PC-9 (cell line): ENCODE results near the gene RTN1. TPM values are rescaled to one million over a fixed set of nuclear protein-coding genes. Genes with fewer than 3 reads are reported as not detected.

Experiments
- BruUV-seq: library from RNA; stranded (reverse); fragments of 400-500 nt; replicated peaks from 2 replicates; lab custom pipeline; 2021; lab: Mats Ljungman, UMichigan
- CTCF ChIA-PET: fragments of 300-600 bp; sonication (Branson Sonifier 250); formaldehyde crosslinking; loops from one replicate; lab custom pipeline; 2022; ENCODE audit warnings: antibody characterized with exemption; lab: Charles Lee
- POLR2A ChIA-PET: fragments of 300-600 bp; sonication (Branson Sonifier 250); formaldehyde crosslinking; loops from one replicate; lab custom pipeline; 2022; ENCODE audit warnings: antibody characterized with exemption; ENCODE audit not compliant: unreplicated experiment; lab: Charles Lee
- DNase-seq, 2 experiments: peaks; one replicate each; pipeline versions ENCODE4 v3.0.0 to v3.0.0-alpha.2; 2015 to 2022; ENCODE audit warnings: mixed read lengths in 1 of 2
- H2AFZ ChIP-seq: fragments of 200-600 bp; sonication (generic); 2 replicates; pipeline ENCODE4 v1.8.1; 2017; ENCODE audit warnings: antibody characterized with exemption
- H3F3A ChIP-seq: fragments of 200-600 bp; sonication (generic); 2 replicates; pipeline ENCODE4 v1.8.1; 2017; ENCODE audit warnings: antibody characterized with exemption, mild to moderate bottlenecking, low read depth; ENCODE audit not compliant: insufficient read depth
- H3K27ac ChIP-seq: fragments of 200-600 bp; sonication (generic); 2 replicates; pipeline ENCODE4 v1.6.1; 2016; ENCODE audit warnings: mixed run types
- H3K27me3 ChIP-seq: fragments of 200-600 bp; sonication (generic); 2 replicates; pipeline ENCODE4 v1.6.1; 2016; ENCODE audit warnings: low read depth, mixed run types; ENCODE audit not compliant: insufficient read depth
- H3K36me3 ChIP-seq: fragments of 200-600 bp; sonication (generic); 2 replicates; pipeline ENCODE4 v1.6.1; 2016; ENCODE audit warnings: low read depth, mixed run types
- H3K4me1 ChIP-seq: fragments of 200-600 bp; sonication (generic); replicated peaks from 2 replicates; pipeline ENCODE4 v1.6.1; 2016; ENCODE audit warnings: mixed run types; ENCODE audit not compliant: insufficient read depth
- H3K4me2 ChIP-seq: fragments of 200-600 bp; sonication (generic); 2 replicates; pipeline ENCODE4 v1.6.1; 2017; ENCODE audit warnings: mixed run types
- H3K4me3 ChIP-seq: fragments of 200-600 bp; sonication (generic); 2 replicates; pipeline ENCODE4 v1.6.1; 2016; ENCODE audit warnings: mixed run types
- H3K79me2 ChIP-seq: fragments of 200-600 bp; sonication (generic); 2 replicates; pipeline ENCODE4 v1.6.1; 2017; ENCODE audit warnings: low read depth, mixed run types
- H3K9me2 ChIP-seq: fragments of 200-600 bp; sonication (generic); 2 replicates; pipeline ENCODE4 v1.8.1; 2017; ENCODE audit warnings: mild to moderate bottlenecking; ENCODE audit not compliant: insufficient read depth
- H3K9me3 ChIP-seq: fragments of 200-600 bp; sonication (generic); 2 replicates; pipeline ENCODE4 v1.8.1; 2016; ENCODE audit warnings: low read depth; ENCODE audit not compliant: insufficient read depth
- H4K20me1 ChIP-seq: fragments of 200-600 bp; sonication (generic); 2 replicates; pipeline ENCODE4 v1.8.1; 2017; ENCODE audit not compliant: insufficient read depth
- CTCF ChIP-seq: fragments of 200-600 bp; sonication (generic); conservative IDR thresholded peaks from 2 replicates; pipeline ENCODE4 v1.6.1; 2017; ENCODE audit warnings: mixed run types, antibody characterized with exemption, mild to moderate bottlenecking, moderate library complexity
- EZH2 ChIP-seq: fragments of 200-600 bp; sonication (generic); IDR thresholded peaks from 2 replicates; pipeline ENCODE4 v1.8.0; 2017; ENCODE audit warnings: antibody characterized with exemption, low read depth
- intact Hi-C: fragments of 100-400 bp; cut with micrococcal nuclease; formaldehyde crosslinking; loops from one replicate; pipeline ENCODE4 v1.10.0; 2022; ENCODE audit not compliant: unreplicated experiment
- total RNA-seq: library from RNA; stranded (reverse); gene quantifications from 2 replicates; pipeline ENCODE4 v1.2.3, GENCODE V29; 2021

RTN1 gene
- total RNA-seq, 1 experiment from 2014 or later = not detected

GRCh38 chr14:59811815-59812214, 58.8 kb downstream of the RTN1 start:
- H3K27ac ChIP-seq = no peak overlapping the region
- DNase-seq = no peak
- H3K27me3 ChIP-seq = no peaks in the 10 kb centered on the region
- no peaks in the 10 kb centered on the region for H3K36me3 ChIP-seq
- no peaks in the 10 kb centered on the region for H4K20me1 ChIP-seq
- ChIA-PET POLR2A (no interaction called here), CTCF (interaction anchor here (0.6 kb wide), 1 partner anchor 640 kb away, joined by 4 read pairs; no protein-coding TSS in a partner anchor)
- peaks cover 3% of the 10 kb centered on the region; the same call in 1 of the 2 replicates for H3K9me3 ChIP-seq
- intact Hi-C loops = no loop called here
- H3K4me2 ChIP-seq = no peak overlapping the region
- H3K9me2 ChIP-seq = no peaks in the 10 kb centered on the region
- no peak overlapping the region for H2AFZ ChIP-seq
- no peaks in the 10 kb centered on the region for H3K4me1 ChIP-seq
- TF ChIP-seq EZH2 (no peak), CTCF (no peak)
- H3F3A ChIP-seq = no peaks in the 10 kb centered on the region
- no TSS peak for BruUV-seq
- H3K4me3 ChIP-seq = no peak overlapping the region
- H3K79me2 ChIP-seq = no peaks in the 10 kb centered on the region

GRCh38 chr14:59811073-59811472, 59.5 kb downstream of the RTN1 start:
- intact Hi-C loops = no loop called here
- no peak for DNase-seq
- no peaks in the 10 kb centered on the region for H3K9me2 ChIP-seq

GRCh38 chr14:59803052-59803540, 67.5 kb downstream of the RTN1 start:
- Histone ChIP-seq H3K9me3 (no peaks in the 10 kb centered on the region), H2AFZ (no peak overlapping the region), H3K36me3 (no peaks in the 10 kb centered on the region), H3K27me3 (no peaks in the 10 kb centered on the region), H3K4me3 (no peak overlapping the region), H3K4me1 (no peaks in the 10 kb centered on the region), H3K4me2 (no peak overlapping the region), H3K79me2 (no peaks in the 10 kb centered on the region), H3K27ac (no peak overlapping the region), H4K20me1 (no peaks in the 10 kb centered on the region), H3F3A (no peaks in the 10 kb centered on the region), H3K9me2 (no peaks in the 10 kb centered on the region)
- no peak for DNase-seq
- CTCF ChIA-PET = no interaction called here
- no peak for TF ChIP-seq CTCF
- TF ChIP-seq EZH2 = no peak
- POLR2A ChIA-PET = no interaction called here
- BruUV-seq = no TSS peak
- intact Hi-C loops = no loop called here

More at GRCh38 chr14:59811073-59811472, 59.5 kb downstream of the RTN1 start:
- TF ChIP-seq CTCF = no peak
- no peak for TF ChIP-seq EZH2
- no peak overlapping the region for H2AFZ ChIP-seq
- POLR2A ChIA-PET = no interaction called here
- no peaks in the 10 kb centered on the region for H3K79me2 ChIP-seq
- no peak overlapping the region for H3K4me2 ChIP-seq
- CTCF ChIA-PET = interaction anchor here (0.6 kb wide), 1 partner anchor 641 kb away, joined by 4 read pairs; no protein-coding TSS in a partner anchor
- H4K20me1 ChIP-seq = no peaks in the 10 kb centered on the region
- no peaks in the 10 kb centered on the region for H3K36me3 ChIP-seq
- H3K4me1 ChIP-seq = no peaks in the 10 kb centered on the region
- no peaks in the 10 kb centered on the region for H3K27me3 ChIP-seq
- H3K4me3 ChIP-seq = no peak overlapping the region
- H3K27ac ChIP-seq = no peak overlapping the region
- H3K9me3 ChIP-seq = peaks cover 3% of the 10 kb centered on the region; the same call in 1 of the 2 replicates
- no TSS peak for BruUV-seq
- no peaks in the 10 kb centered on the region for H3F3A ChIP-seq
